ENCODE measurements around the gene STXBP6.

Gene STXBP6

GRCh38 chr14:24858052-24858451 lies 191.9 kb downstream of the STXBP6 start:
- TF ChIP-seq CTCF (IDR thresholded peaks at IDR 0.05; ENCODE audit: insufficient read depth, low read depth, low read length, missing control alignments), result no peak
- H3K4me3 ChIP-seq (ENCODE audit: low read length), result no peak overlapping the region
- DNase-seq (ENCODE audit: low read depth), result no peak

- TF ChIP-seq CTCF (IDR thresholded peaks at IDR 0.05; ENCODE audit: insufficient read depth, low read depth, low read length, missing control alignments), result no peak
- DNase-seq (ENCODE audit: low read depth), result no peak
- no peak overlapping the region for H3K4me3 ChIP-seq (ENCODE audit: low read length)
These were observed 192.7 kb downstream of the STXBP6 start for GRCh38 chr14:24857277-24857676.

- DNase-seq (ENCODE audit: low read depth), result no peak
- H3K4me3 ChIP-seq (ENCODE audit: low read length), result no peak overlapping the region
These were observed 196.5 kb downstream of the STXBP6 start for GRCh38 chr14:24853446-24853845.

GRCh38 chr14:24852312-24853060 lies 197.5 kb downstream of the STXBP6 start:
- no peak overlapping the region for H3K4me3 ChIP-seq (ENCODE audit: low read length)
- no peak for TF ChIP-seq CTCF (IDR thresholded peaks at IDR 0.05; ENCODE audit: insufficient read depth, low read depth, low read length, missing control alignments)
- DNase-seq (ENCODE audit: low read depth), result no peak

More at GRCh38 chr14:24853446-24853845, 196.5 kb downstream of the STXBP6 start:
- TF ChIP-seq CTCF (IDR thresholded peaks at IDR 0.05; ENCODE audit: insufficient read depth, low read depth, low read length, missing control alignments), result no peak

- DNase-seq (ENCODE audit: low read depth), result no peak
- no peak for TF ChIP-seq CTCF (IDR thresholded peaks at IDR 0.05; ENCODE audit: insufficient read depth, low read depth, low read length, missing control alignments)
- H3K4me3 ChIP-seq (ENCODE audit: low read length), result no peak overlapping the region
These were observed 198.1 kb downstream of the STXBP6 start for GRCh38 chr14:24851837-24852236.

GRCh38 chr14:24851406-24851805 lies 198.5 kb downstream of the STXBP6 start:
- no peak for DNase-seq (ENCODE audit: low read depth)
- no peak overlapping the region for H3K4me3 ChIP-seq (ENCODE audit: low read length)
- no peak for TF ChIP-seq CTCF (IDR thresholded peaks at IDR 0.05; ENCODE audit: insufficient read depth, low read depth, low read length, missing control alignments)

GRCh38 chr14:24850072-24850471 lies 199.9 kb downstream of the STXBP6 start:
- TF ChIP-seq CTCF (IDR thresholded peaks at IDR 0.05; ENCODE audit: insufficient read depth, low read depth, low read length, missing control alignments), result no peak
- DNase-seq (ENCODE audit: low read depth), result no peak
- H3K4me3 ChIP-seq (ENCODE audit: low read length), result no peak overlapping the region
